Mucosa of rectum (tissue), 2 donors: ENCODE measurements around the gene HAPLN3.

ENCODE experiments used
- H3K27ac ChIP-seq, 2 donors: one replicate each; pipeline ENCODE4 v1.7.0; 2013; ENCODE audit warnings: inconsistent platforms in 2 of 2, low read depth in 2 of 2, low read length in 2 of 2
- H3K27me3 ChIP-seq, 2 donors: one replicate each; pipeline ENCODE4 v1.7.0; 2013; ENCODE audit warnings: low read length in 2 of 2; ENCODE audit not compliant: control insufficient read depth in 2 of 2, insufficient read depth in 2 of 2
- H3K36me3 ChIP-seq, 2 donors: one replicate each; pipeline ENCODE4 v1.7.0; 2013; ENCODE audit warnings: low read length in 2 of 2; ENCODE audit not compliant: control insufficient read depth in 2 of 2, insufficient read depth in 2 of 2
- H3K4me1 ChIP-seq, 2 donors: one replicate each; pipeline ENCODE4 v1.7.0; 2013; ENCODE audit warnings: low read length in 2 of 2, mild to moderate bottlenecking in 1 of 2; ENCODE audit not compliant: control insufficient read depth in 2 of 2, insufficient read depth in 2 of 2
- H3K4me3 ChIP-seq, 2 donors: one replicate each; pipeline ENCODE4 v1.7.0; 2013; ENCODE audit warnings: low read length in 2 of 2
- H3K9ac ChIP-seq, 2 donors: one replicate each; pipeline ENCODE4 v1.7.0; 2013; ENCODE audit warnings: low read length in 2 of 2, low read depth in 1 of 2, mild to moderate bottlenecking in 1 of 2
- H3K9me3 ChIP-seq, 2 donors: one replicate each; pipeline ENCODE4 v1.7.0; 2013; ENCODE audit warnings: low read length in 2 of 2; ENCODE audit not compliant: control insufficient read depth in 2 of 2
- donor health status: healthy.
- donor health status: Normal muscosa, but diverticular disease.

Gene HAPLN3

GRCh38 chr15:88865498-88866099 is 29.7 kb downstream of the HAPLN3 start:
- Histone ChIP-seq H3K27ac (no peak overlapping the region), H3K4me3 (no peak overlapping the region)

GRCh38 chr15:88864861-88865497 is 30.4 kb downstream of the HAPLN3 start:
- H3K36me3 ChIP-seq = no peaks in the 10 kb centered on the region
- no peak overlapping the region for H3K4me3 ChIP-seq
- no peak overlapping the region for H3K27ac ChIP-seq
- H3K9ac ChIP-seq = no peak overlapping the region
- no peaks in the 10 kb centered on the region for H3K4me1 ChIP-seq
- no peaks in the 10 kb centered on the region for H3K27me3 ChIP-seq
- no peaks in the 10 kb centered on the region for H3K9me3 ChIP-seq

More at GRCh38 chr15:88865498-88866099, 29.7 kb downstream of the HAPLN3 start:
- Histone ChIP-seq H3K9ac (no peak overlapping the region), H3K4me1 (no peaks in the 10 kb centered on the region), H3K27me3 (no peaks in the 10 kb centered on the region), H3K9me3 (no peaks in the 10 kb centered on the region), H3K36me3 (no peaks in the 10 kb centered on the region)

GRCh38 chr15:88863412-88863811 is 31.9 kb downstream of the HAPLN3 start:
- Histone ChIP-seq H3K9ac (no peak overlapping the region), H3K27ac (no peak overlapping the region), H3K9me3 (no peaks in the 10 kb centered on the region), H3K36me3 (no peaks in the 10 kb centered on the region), H3K27me3 (no peaks in the 10 kb centered on the region), H3K4me3 (no peak overlapping the region), H3K4me1 (no peaks in the 10 kb centered on the region)

GRCh38 chr15:88860212-88860611 is 35.1 kb downstream of the HAPLN3 start:
- Histone ChIP-seq H3K27ac (no peak overlapping the region), H3K9ac (no peak overlapping the region), H3K27me3 (no peaks in the 10 kb centered on the region), H3K4me1 (no peaks in the 10 kb centered on the region), H3K36me3 (no peaks in the 10 kb centered on the region), H3K4me3 (no peak overlapping the region), H3K9me3 (no peaks in the 10 kb centered on the region)

- H3K9me3 ChIP-seq = no peaks in the 10 kb centered on the region
- H3K27me3 ChIP-seq = no peaks in the 10 kb centered on the region
- H3K4me1 ChIP-seq = no peaks in the 10 kb centered on the region
- no peaks in the 10 kb centered on the region for H3K36me3 ChIP-seq
- no peak overlapping the region for H3K27ac ChIP-seq
- H3K9ac ChIP-seq = no peak overlapping the region
- no peak overlapping the region for H3K4me3 ChIP-seq
Observed at GRCh38 chr15:88859550-88859949, 35.8 kb downstream of the HAPLN3 start.

- no peaks in the 10 kb centered on the region for H3K27me3 ChIP-seq
- no peak overlapping the region for H3K4me3 ChIP-seq
- no peaks in the 10 kb centered on the region for H3K4me1 ChIP-seq
- no peak overlapping the region for H3K9ac ChIP-seq
- no peaks in the 10 kb centered on the region for H3K36me3 ChIP-seq
- H3K9me3 ChIP-seq = no peaks in the 10 kb centered on the region
- H3K27ac ChIP-seq = no peak overlapping the region
Observed at GRCh38 chr15:88858934-88859333, 36.4 kb downstream of the HAPLN3 start.

GRCh38 chr15:88852476-88852875 is 42.9 kb downstream of the HAPLN3 start:
- Histone ChIP-seq H3K36me3 (no peaks in the 10 kb centered on the region), H3K4me1 (no peaks in the 10 kb centered on the region), H3K9me3 (no peaks in the 10 kb centered on the region), H3K27me3 (no peaks in the 10 kb centered on the region), H3K27ac (no peak overlapping the region), H3K9ac (no peak overlapping the region), H3K4me3 (no peak overlapping the region)

- Histone ChIP-seq H3K4me3 (no peak overlapping the region), H3K4me1 (no peaks in the 10 kb centered on the region), H3K27me3 (no peaks in the 10 kb centered on the region), H3K9ac (no peak overlapping the region), H3K36me3 (no peaks in the 10 kb centered on the region), H3K9me3 (no peaks in the 10 kb centered on the region), H3K27ac (no peak overlapping the region)
Observed at GRCh38 chr15:88849376-88850072, 45.8 kb downstream of the HAPLN3 start.

GRCh38 chr15:88848203-88848602 is 47.1 kb downstream of the HAPLN3 start:
- Histone ChIP-seq H3K36me3 (no peaks in the 10 kb centered on the region), H3K27me3 (no peaks in the 10 kb centered on the region), H3K27ac (no peak overlapping the region), H3K9me3 (no peaks in the 10 kb centered on the region), H3K9ac (no peak overlapping the region), H3K4me1 (no peaks in the 10 kb centered on the region), H3K4me3 (no peak overlapping the region)

GRCh38 chr15:88847144-88847543 is 48.2 kb downstream of the HAPLN3 start:
- H3K27ac ChIP-seq = no peak overlapping the region
- no peaks in the 10 kb centered on the region for H3K36me3 ChIP-seq
- H3K9ac ChIP-seq = no peak overlapping the region
- H3K4me1 ChIP-seq = no peaks in the 10 kb centered on the region
- H3K27me3 ChIP-seq = no peaks in the 10 kb centered on the region
- no peak overlapping the region for H3K4me3 ChIP-seq
- H3K9me3 ChIP-seq = no peaks in the 10 kb centered on the region
